PC-3 (cell line): ENCODE results near the gene UBQLNL. TPM values are rescaled to one million over a fixed set of nuclear protein-coding genes. Genes with fewer than 3 reads are reported as not detected.

Source experiments
- ATAC-seq: fragments of 200-7000 bp; cut with Tn5 transposase; 2 replicates; pipeline ENCODE4 v1.9.1; 2020; ENCODE audit warnings: mild to moderate bottlenecking, moderate library complexity
- BruUV-seq: library from RNA; stranded (reverse); fragments of 400-500 nt; replicated peaks from 2 replicates; lab custom pipeline; 2021; lab: Mats Ljungman, UMichigan
- CTCF ChIA-PET: fragments of 300-600 bp; sonication (Branson Sonifier 250); formaldehyde crosslinking; loops from one replicate; lab custom pipeline; 2022; ENCODE audit warnings: antibody characterized with exemption; lab: Charles Lee
- POLR2A ChIA-PET: fragments of 300-600 bp; sonication (Branson Sonifier 250); formaldehyde crosslinking; loops from one replicate; lab custom pipeline; 2022; ENCODE audit warnings: antibody characterized with exemption; ENCODE audit not compliant: unreplicated experiment; lab: Charles Lee
- DNase-seq: peaks from one replicate; pipeline ENCODE4 v3.0.0-alpha.2; 2015
- H2AFZ ChIP-seq: fragments of 300-600 bp; sonication (generic); 2 replicates; pipeline ENCODE4 v1.6.0; 2016; ENCODE audit warnings: antibody characterized with exemption, low read length
- H3F3A ChIP-seq: fragments of 300-600 bp; sonication (generic); one replicate; pipeline ENCODE4 v1.6.0; 2017; ENCODE audit warnings: antibody characterized with exemption, low read length, control low read depth, mild to moderate bottlenecking; ENCODE audit not compliant: unreplicated experiment
- H3K27ac ChIP-seq: fragments of 300-600 bp; sonication (generic); 2 replicates; pipeline ENCODE4 v1.5.1; 2016; ENCODE audit warnings: mild to moderate bottlenecking, low read length
- H3K27me3 ChIP-seq: fragments of 300-600 bp; sonication (generic); 2 replicates; pipeline ENCODE4 v1.6.1; 2016; ENCODE audit warnings: low read length, mixed read lengths
- H3K36me3 ChIP-seq: fragments of 300-600 bp; sonication (generic); 2 replicates; pipeline ENCODE4 v1.6.1; 2016; ENCODE audit warnings: low read depth, mixed run types, low read length, mixed read lengths
- H3K4me1 ChIP-seq: fragments of 300-600 bp; sonication (generic); 2 replicates; pipeline ENCODE4 v1.5.1; 2016; ENCODE audit warnings: low read length; ENCODE audit not compliant: insufficient read depth
- H3K4me2 ChIP-seq: fragments of 300-600 bp; sonication (generic); 2 replicates; pipeline ENCODE4 v1.6.0; 2016; ENCODE audit warnings: low read length
- H3K4me3 ChIP-seq: fragments of 300-600 bp; sonication (generic); 2 replicates; pipeline ENCODE4 v1.5.1; 2016; ENCODE audit warnings: mild to moderate bottlenecking, low read length, mixed read lengths
- H3K79me2 ChIP-seq: fragments of 300-600 bp; sonication (generic); 2 replicates; pipeline ENCODE4 v1.6.1; 2017; ENCODE audit warnings: low read length, mixed read lengths
- H3K9ac ChIP-seq: fragments of 300-600 bp; sonication (generic); 2 replicates; pipeline ENCODE4 v1.6.0; 2016; ENCODE audit warnings: mild to moderate bottlenecking, low read length
- H3K9me2 ChIP-seq: fragments of 300-600 bp; sonication (generic); replicated peaks from 2 replicates; pipeline ENCODE4 v1.6.1; 2016; ENCODE audit warnings: mixed run types, low read length, mixed read lengths
- H3K9me3 ChIP-seq: fragments of 300-600 bp; sonication (generic); 2 replicates; pipeline ENCODE4 v1.6.1; 2016; ENCODE audit warnings: low read length, mixed read lengths
- H4K20me1 ChIP-seq: fragments of 300-600 bp; sonication (generic); 2 replicates; pipeline ENCODE4 v1.6.1; 2016; ENCODE audit warnings: low read length, mixed read lengths
- CTCF ChIP-seq: fragments of 300-600 bp; sonication (generic); conservative IDR thresholded peaks from 2 replicates; pipeline ENCODE4 v1.5.1; 2017; ENCODE audit warnings: antibody characterized with exemption, low read depth, mild to moderate bottlenecking, low read length
- EZH2 ChIP-seq: fragments of 300-600 bp; sonication (generic); IDR thresholded peaks from one replicate; pipeline ENCODE4 v1.6.1; 2017; ENCODE audit warnings: antibody characterized with exemption, mild to moderate bottlenecking, low read length; ENCODE audit not compliant: unreplicated experiment
- EZH2phosphoT487 ChIP-seq: fragments of 300-600 bp; sonication (generic); IDR thresholded peaks from 2 replicates; pipeline ENCODE4 v1.6.1; 2018; ENCODE audit warnings: mild to moderate bottlenecking, antibody characterized with exemption, low read length, borderline replicate concordance
- intact Hi-C: fragments of 100-400 bp; cut with micrococcal nuclease; formaldehyde crosslinking; loops from 2 replicates; pipeline ENCODE4 v1.9.0; 2023
- total RNA-seq: library from RNA; depleted of rRNA; stranded (reverse); fragments of >200 nt; gene quantifications from 2 replicates; pipeline ENCODE4 v1.2.3, GENCODE V29; 2014

Gene UBQLNL
- total RNA-seq, 1 experiment from 2014 or later = not detected

GRCh38 chr11:5534046-5534445 is 17.5 kb upstream of the UBQLNL start:
- BruUV-seq = no TSS peak
- no peaks in the 10 kb centered on the region for H3K9me3 ChIP-seq
- intact Hi-C loops = no loop called here
- no peaks in the 10 kb centered on the region for H4K20me1 ChIP-seq
- H3K27me3 ChIP-seq = peaks cover 20% of the 10 kb centered on the region
- POLR2A ChIA-PET = no interaction called here
- H3K4me1 ChIP-seq = no peaks in the 10 kb centered on the region
- H3F3A ChIP-seq = no peaks in the 10 kb centered on the region
- no peaks in the 10 kb centered on the region for H3K79me2 ChIP-seq
- no peak overlapping the region for H3K4me3 ChIP-seq
- ATAC-seq (no peak), DNase-seq (no peak)
- H3K4me2 ChIP-seq = no peak overlapping the region
- H3K27ac ChIP-seq = no peak overlapping the region
- no peak overlapping the region for H2AFZ ChIP-seq
- no peaks in the 10 kb centered on the region for H3K9me2 ChIP-seq
- H3K9ac ChIP-seq = no peak overlapping the region
- CTCF ChIA-PET = no interaction called here
- TF ChIP-seq CTCF (no peak), EZH2phosphoT487 (no peak), EZH2 (no peak)
- no peaks in the 10 kb centered on the region for H3K36me3 ChIP-seq

- Histone ChIP-seq H3K4me3 (no peak overlapping the region), H3K79me2 (no peaks in the 10 kb centered on the region), H3K4me1 (no peaks in the 10 kb centered on the region), H3K9me2 (no peaks in the 10 kb centered on the region), H3K9ac (no peak overlapping the region), H3K9me3 (no peaks in the 10 kb centered on the region), H3K27me3 (peaks cover 27% of the 10 kb centered on the region), H3K4me2 (no peak overlapping the region), H3K36me3 (no peaks in the 10 kb centered on the region), H4K20me1 (no peaks in the 10 kb centered on the region), H3F3A (no peaks in the 10 kb centered on the region), H2AFZ (no peak overlapping the region), H3K27ac (no peak overlapping the region)
- intact Hi-C loops = no loop called here
- TF ChIP-seq EZH2 (no peak), CTCF (no peak), EZH2phosphoT487 (no peak)
- BruUV-seq = no TSS peak
- no peak for ATAC-seq
- CTCF ChIA-PET = no interaction called here
- DNase-seq = no peak
- POLR2A ChIA-PET = no interaction called here
Measured at GRCh38 chr11:5531053-5531831, 14.7 kb upstream of the UBQLNL start.

- no TSS peak for BruUV-seq
- no peaks in the 10 kb centered on the region for H3K4me1 ChIP-seq
- no peak overlapping the region for H3K4me3 ChIP-seq
- ChIA-PET POLR2A (no interaction called here), CTCF (no interaction called here)
- no peaks in the 10 kb centered on the region for H4K20me1 ChIP-seq
- H3K36me3 ChIP-seq = no peaks in the 10 kb centered on the region
- no peak for ATAC-seq
- no peak overlapping the region for H3K27ac ChIP-seq
- no peak for DNase-seq
- H3K9me2 ChIP-seq = no peaks in the 10 kb centered on the region
- TF ChIP-seq EZH2 = no peak
- TF ChIP-seq CTCF = no peak
- no peak for TF ChIP-seq EZH2phosphoT487
- intact Hi-C loops = no loop called here
- H3K9ac ChIP-seq = no peak overlapping the region
- no peak overlapping the region for H2AFZ ChIP-seq
- no peaks in the 10 kb centered on the region for H3K9me3 ChIP-seq
- H3K79me2 ChIP-seq = no peaks in the 10 kb centered on the region
- H3K4me2 ChIP-seq = no peak overlapping the region
- peaks cover 40% of the 10 kb centered on the region for H3K27me3 ChIP-seq
- H3F3A ChIP-seq = no peaks in the 10 kb centered on the region
Measured at GRCh38 chr11:5528495-5528894, 12.0 kb upstream of the UBQLNL start.
